GM21576 (cell line): ENCODE data around the gene SELENOV.

ENCODE experiments used
- ATAC-seq: cut with Tn5 transposase; IDR thresholded peaks from one replicate; pipeline ENCODE4 v1.9.1; 2021; ENCODE audit warnings: mild to moderate bottlenecking, moderate library complexity; ENCODE audit not compliant: unreplicated experiment

Gene SELENOV

DNA sequence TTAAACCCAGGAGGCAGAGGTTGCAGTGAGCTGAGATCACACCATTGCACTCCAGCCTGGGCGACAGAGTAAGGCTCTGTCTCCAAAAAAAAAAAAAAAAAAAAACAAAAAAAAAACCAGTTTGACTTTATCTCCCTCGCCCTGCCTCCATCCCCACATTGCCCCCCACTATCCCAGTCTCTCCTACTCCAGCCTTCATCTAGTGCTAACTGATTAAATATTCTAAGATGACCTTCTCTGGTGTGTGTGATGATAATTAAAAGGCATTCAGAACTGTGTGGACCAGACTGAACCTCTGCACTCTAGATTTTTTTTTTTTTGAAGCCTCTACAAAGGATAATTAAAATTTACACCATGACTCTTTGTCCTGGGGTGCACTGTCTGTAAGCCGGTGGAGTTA, 22.2 kb upstream of the SELENOV start:
- ATAC-seq, result no peak

DNA sequence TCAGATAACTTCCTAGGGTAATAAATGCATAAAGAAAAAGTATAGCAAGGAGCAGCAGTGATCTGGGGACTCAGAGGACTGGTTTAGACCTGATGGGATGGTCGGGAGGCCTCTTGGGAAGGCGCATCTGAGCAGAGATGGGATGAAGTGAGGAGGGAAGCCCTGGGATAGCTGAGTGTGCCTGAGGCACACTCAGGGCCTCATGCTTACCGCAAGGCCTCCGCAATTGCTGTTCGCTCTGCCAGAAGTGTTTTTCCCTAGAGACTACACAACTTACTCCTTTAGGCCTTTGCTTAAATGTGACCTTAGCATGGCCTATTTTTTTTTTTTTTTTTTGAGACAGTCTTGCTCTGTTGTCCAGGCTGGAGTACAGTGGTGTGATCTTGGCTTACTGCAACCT, 20.3 kb upstream of the SELENOV start:
- ATAC-seq, result no peak

DNA sequence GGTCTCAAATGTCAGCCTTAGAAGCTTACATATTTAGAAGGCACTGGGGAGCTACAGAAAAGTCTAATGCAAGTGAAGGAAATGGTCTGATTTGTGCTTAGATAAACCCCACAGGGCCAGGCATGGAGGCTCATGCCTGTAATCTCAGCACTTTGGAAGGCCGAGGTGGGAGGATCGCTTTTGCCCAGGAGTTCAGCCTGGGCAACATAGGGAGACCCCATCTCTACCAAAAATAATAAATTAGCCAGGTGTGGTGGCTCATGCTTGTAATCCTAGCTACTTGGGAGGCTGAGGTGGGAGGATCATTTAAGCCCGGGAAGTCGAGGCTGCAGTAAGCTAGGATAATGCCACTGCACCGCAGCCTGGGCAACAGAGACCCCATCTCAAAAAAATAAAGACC, 18.9 kb upstream of the SELENOV start:
- ATAC-seq, result no peak

DNA sequence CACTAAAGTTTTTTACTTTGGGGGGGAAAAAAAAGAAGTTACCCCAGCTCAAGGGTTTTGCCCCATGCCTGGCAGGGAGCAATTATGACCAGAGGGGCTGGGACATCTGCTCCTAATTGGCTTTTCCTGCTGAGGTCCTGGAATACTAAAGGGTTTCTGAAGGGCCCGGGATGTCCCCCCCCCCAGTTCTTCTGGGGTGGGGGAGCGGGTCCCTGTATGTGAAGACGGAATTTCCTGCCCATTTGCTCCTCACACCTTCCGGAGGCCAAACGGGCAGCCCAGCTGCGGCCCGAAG, 17.3 kb upstream of the SELENOV start:
- no peak for ATAC-seq

DNA sequence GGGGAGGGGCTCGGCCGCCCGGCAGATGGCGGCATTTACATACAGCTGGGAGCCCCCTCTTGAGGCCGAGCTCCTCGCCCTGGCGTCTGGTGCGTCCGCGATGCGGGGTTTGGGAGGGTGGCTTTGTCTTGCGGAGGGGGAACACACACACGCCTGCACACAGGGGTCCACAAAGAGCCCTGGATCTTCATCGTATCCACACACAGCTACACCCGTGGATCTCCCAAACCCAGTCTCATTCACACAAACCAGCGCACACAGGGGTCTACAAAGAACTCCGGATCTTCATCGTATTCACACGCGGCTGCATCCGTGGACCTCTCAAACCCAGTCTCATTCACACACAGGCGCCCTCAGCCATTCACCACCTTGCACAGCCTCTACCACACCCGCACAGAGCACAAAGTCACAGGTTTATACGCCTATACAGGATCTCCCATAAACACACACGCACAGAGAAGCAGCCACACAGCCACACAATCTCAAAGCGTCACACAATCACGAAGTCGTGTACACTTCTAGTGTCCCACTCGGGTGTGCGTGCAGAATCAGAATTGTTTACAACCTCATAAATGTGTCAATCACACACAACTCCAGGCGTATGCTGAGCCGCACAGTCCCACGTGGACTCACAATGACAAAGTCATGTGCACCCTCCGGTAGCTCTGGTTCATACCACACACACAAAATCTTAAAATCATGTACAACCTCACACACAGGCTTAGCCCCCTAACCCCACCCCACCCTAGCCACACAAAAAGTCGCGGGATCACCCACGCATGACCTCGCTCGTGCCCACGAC, 16.7 kb upstream of the SELENOV start:
- ATAC-seq, result no peak

DNA sequence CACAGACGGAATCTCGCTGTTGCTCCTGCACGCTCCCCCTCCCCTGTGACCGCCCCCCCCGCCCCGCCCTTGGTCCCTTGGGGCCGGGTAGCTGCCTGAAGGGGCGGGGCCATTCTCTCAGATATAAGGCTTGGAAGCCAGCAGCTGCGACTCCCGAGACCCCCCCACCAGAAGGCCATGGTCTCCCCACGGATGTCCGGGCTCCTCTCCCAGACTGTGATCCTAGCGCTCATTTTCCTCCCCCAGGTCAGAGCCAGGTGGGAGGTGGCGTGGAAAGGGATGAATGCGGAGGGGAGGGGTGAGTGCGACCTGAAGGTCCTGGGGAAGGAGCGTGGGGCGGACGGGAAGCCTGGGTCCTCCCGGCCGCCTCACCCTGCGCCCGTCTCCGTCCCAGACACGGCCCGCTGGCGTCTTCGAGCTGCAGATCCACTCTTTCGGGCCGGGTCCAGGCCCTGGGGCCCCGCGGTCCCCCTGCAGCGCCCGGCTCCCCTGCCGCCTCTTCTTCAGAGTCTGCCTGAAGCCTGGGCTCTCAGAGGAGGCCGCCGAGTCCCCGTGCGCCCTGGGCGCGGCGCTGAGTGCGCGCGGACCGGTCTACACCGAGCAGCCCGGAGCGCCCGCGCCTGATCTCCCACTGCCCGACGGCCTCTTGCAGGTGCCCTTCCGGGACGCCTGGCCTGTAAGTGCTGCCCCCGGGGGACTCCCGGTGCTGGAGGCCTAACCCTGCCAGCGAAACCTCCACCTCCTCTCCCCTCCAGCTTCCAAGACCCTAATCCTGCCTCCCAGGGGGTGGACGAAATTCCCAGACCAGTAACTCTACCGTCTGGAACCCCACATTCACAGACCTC, 15.9 kb upstream of the SELENOV start, which contains the start of gene DLL3:
Gene DLL3 (plus strand): TSS at position 150 of the 845 bp plus-strand sequence. CDS start 28 bp downstream, at position 178.
- no peak for ATAC-seq

DNA sequence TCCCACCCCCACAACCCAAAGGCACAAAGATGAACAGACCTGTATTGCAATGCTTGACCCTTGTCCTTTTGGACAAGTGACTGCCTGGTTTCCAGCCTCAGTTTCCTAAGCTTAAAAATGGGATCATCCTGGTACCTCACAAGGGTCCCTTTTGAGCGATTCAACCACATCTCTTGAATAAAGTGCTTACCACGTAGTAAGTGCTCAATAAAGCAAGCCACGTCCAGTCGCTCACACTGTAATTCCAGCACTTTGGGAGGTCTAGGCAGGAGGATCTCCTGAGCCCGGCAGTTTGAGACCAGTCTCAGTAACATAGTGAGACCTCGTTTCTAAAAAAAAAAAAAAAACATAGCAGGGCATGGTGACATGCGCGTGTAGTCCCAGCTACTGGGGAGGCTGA, 15.0 kb upstream of the SELENOV start:
- no peak for ATAC-seq

DNA sequence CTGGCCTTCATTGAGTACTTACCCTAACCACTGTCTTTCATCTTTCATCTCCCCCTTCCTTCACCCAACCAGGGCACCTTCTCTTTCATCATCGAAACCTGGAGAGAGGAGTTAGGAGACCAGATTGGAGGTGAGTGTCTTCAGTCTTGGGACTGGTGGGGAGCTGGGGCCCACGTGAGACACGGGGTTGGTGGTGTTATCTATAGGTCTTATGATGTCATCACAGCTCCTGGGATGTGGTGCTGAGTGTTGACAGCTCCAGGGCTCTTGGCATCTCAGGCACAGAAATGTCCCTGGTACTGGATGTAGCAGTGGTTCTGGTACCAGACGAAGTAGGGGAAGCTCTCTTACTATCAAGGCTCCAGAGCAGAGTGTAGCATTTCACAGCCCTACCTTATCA, 14.4 kb upstream of the SELENOV start:
- no peak for ATAC-seq

DNA sequence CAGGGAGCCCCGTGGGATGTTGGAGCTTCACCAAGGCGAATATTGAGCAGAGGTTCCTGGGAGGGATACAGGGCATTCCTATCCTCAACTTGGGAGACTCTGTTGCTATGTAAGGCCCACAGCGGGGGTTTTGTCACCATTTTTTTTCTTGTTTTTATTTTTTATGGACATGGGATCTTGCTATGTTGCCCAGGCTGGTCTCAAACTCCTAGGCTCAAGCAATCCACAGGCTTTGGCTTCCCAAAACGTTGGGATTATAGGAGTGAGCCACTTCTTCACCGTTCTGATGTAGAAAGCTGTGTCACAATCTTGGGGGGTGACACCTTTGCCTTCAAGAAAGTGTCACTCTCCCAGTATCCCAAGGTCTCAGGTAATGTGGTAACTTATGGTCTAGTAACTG, 13.6 kb upstream of the SELENOV start:
- no peak for ATAC-seq

DNA sequence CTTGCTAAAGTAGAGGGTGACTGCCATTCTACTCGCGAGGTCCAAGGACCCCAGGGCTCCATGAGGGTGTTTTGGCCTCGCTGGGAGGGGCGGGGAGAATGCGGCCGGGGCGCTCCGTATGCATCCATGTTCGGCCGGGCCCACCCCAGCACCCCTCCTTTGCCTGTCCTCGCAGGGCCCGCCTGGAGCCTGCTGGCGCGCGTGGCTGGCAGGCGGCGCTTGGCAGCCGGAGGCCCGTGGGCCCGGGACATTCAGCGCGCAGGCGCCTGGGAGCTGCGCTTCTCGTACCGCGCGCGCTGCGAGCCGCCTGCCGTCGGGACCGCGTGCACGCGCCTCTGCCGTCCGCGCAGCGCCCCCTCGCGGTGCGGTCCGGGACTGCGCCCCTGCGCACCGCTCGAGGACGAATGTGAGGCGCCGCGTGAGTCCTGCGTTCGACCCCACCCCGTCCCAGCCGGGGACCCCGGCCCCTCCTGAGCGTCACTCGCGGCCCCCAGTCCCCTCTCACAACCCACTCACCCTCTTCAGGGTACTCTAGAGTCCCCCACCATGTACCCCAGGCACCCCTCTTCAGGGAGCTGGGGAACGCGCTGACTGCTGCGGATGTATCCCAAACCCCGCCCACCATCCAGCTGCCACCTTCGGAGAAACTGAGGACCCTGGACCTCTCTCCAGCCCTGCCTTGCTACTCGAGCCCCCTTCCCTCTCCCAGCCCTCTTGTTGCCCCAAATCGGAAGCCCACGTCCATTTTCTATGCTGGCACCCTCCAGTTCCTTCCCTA, 12.1 kb upstream of the SELENOV start:
- ATAC-seq, result no peak

DNA sequence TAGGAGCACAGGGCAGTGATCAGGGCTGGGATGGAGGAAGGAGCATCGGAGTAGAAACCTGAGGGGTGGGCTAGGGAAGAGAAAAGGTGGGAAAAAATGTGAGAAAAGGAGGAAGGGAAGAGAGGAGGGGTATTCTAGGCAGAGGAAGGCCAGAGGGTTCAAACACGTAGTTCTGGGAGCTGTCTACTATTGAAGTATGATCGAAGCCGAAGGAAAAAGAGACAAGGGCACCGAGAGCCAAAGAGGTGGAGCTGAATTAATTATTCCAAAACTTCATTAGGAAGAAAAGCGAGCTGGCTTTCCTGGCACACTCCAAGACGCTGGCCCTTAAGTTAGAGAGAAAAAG, 8.4 kb upstream of the SELENOV start:
- no peak for ATAC-seq

DNA sequence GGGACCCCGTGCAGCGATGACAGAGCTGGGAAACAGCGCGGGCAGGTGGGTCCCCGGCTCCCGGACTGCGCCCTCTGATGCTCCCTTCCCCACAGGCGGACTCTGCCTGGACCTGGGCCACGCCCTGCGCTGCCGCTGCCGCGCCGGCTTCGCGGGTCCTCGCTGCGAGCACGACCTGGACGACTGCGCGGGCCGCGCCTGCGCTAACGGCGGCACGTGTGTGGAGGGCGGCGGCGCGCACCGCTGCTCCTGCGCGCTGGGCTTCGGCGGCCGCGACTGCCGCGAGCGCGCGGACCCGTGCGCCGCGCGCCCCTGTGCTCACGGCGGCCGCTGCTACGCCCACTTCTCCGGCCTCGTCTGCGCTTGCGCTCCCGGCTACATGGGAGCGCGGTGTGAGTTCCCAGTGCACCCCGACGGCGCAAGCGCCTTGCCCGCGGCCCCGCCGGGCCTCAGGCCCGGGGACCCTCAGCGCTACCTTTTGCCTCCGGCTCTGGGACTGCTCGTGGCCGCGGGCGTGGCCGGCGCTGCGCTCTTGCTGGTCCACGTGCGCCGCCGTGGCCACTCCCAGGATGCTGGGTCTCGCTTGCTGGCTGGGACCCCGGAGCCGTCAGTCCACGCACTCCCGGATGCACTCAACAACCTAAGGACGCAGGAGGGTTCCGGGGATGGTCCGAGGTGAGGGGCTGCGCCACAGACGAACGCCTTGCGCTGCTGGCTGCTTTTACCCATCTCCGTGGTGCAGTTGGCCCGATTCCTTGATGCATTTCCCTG, 7.8 kb upstream of the SELENOV start:
- no peak for ATAC-seq

DNA sequence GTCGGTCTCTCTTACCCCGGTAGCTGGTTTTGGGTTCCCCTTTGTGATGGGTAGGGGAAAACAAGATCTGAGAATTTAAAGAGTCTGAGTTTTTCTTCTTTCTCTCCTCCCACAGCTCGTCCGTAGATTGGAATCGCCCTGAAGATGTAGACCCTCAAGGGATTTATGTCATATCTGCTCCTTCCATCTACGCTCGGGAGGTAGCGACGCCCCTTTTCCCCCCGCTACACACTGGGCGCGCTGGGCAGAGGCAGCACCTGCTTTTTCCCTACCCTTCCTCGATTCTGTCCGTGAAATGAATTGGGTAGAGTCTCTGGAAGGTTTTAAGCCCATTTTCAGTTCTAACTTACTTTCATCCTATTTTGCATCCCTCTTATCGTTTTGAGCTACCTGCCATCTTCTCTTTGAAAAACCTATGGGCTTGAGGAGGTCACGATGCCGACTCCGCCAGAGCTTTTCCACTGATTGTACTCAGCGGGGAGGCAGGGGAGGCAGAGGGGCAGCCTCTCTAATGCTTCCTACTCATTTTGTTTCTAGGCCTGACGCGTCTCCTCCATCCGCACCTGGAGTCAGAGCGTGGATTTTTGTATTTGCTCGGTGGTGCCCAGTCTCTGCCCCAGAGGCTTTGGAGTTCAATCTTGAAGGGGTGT, 7.1 kb upstream of the SELENOV start:
- no peak for ATAC-seq

DNA sequence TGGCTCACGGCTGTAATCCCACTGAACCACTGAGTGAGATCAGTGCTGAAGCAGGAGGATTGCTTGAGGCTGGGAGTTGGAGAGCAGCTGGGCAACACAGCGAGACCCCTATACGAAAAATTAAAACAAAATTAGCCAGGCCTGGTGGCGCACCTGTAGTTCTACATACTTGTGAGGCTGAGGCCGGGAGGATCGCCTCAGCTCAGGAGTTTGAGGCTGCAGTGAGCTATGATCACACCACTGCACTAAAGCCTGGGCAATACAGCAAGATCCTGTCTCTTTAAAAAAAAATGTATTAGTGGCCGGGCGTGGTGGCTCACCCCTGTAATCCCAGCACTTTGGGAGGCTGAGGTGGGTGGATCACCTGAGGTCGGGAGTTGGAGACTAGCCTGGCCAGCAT, 6.3 kb upstream of the SELENOV start:
- no peak for ATAC-seq

DNA sequence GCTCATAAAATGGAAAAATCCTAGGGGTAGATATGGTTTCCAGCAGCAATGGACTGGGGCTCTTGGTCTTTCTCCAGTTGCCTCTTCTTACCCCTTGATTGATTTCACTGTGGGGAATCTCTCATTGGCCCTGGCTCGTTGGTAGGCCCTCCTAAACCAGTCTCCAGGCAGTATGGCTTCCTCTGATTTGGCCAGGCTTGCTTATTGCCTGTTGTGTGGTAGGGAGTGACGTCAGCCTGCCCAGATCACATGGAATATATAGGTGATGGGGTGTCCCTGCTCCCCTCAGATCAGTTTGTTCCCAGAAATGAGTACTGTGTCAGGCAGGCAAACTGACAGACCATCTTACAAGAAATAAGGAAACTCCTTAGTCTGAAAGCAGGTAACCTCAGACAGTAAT, 5.7 kb upstream of the SELENOV start:
- no peak for ATAC-seq

DNA sequence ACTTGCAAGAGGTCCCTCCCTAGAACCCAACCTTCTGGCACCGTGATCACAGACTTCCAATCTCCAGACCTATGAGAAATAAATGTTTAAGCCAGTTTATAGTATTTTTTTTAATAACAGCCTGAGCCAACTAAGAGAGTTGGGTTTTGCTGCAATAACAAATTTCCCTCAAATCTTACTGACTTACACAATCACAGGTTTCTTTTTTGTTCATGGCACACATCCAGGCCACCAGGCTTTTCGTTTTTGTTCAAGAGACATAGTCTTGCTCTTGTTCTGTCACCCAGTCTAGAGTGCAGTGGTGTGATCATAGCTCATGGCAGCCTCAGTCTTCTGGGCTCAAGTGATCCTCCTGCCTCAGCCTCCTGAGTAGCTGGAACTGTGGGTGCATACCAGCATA, 2.0 kb upstream of the SELENOV start:
- ATAC-seq, result no peak

DNA sequence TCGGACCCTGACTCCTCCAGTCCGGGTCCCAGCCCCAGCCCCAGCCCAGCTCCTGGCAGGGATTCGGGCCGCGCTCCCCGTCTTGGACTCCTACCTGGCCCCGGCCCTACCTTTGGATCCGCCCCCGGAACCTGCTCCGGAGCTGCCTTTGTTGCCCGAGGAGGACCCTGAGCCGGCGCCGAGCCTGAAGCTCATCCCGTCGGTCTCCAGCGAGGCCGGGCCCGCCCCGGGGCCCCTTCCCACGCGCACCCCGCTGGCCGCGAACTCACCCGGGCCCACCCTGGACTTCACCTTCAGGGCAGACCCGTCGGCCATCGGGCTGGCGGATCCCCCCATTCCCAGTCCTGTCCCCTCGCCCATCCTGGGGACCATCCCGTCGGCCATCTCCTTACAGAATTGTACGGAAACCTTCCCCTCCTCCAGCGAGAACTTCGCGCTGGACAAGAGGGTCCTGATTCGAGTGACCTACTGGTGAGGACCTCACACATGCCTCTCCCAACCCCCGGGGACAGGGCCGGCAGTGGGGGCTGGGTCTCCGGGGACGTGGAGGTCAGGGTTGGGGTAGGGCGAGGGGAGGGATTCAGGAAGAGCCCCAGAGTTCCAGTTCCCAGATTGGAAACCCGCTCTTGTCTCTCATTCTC, 732 bp downstream of the SELENOV start:
- ATAC-seq, result no peak

DNA sequence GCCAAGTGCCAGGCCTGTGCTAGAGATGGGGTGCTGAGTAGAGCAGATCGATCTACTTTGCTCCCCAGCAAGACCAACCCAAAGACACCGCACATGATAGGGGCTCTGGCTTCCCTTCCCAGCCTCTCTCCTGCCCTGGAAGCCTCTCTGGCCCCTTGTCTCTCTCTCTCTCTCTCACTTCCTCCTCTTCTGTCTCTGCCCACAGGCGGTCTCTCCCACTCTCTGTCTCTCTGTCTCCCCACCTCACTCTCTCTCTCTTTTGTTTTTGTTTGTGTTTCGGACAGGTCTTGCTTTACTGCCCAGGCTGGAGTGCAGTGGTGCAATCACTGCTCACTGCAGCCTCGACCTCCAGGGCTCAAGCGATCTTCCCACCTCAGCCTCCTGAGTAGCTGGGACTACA, 1.3 kb downstream of the SELENOV start:
- no peak for ATAC-seq

DNA sequence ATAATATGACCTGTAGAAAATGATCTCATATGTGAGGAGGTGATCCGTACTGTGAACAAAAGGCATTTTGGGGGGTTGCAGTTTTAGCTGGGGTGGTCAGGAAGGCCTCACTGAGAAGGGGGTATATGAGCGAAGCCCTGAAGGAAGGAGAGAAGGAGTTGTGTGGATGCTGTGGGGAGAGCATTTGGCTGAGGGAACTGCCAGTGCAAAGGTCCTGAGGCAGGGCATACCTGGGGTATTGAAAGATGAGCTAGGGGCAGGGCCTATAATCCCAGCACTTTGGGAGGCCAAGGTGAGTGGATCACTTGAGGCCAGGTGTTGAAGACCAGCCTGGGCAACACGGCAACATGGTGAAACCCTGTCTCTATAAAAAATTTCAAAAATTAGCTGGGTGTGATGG, 2.5 kb downstream of the SELENOV start:
- no peak for ATAC-seq

DNA sequence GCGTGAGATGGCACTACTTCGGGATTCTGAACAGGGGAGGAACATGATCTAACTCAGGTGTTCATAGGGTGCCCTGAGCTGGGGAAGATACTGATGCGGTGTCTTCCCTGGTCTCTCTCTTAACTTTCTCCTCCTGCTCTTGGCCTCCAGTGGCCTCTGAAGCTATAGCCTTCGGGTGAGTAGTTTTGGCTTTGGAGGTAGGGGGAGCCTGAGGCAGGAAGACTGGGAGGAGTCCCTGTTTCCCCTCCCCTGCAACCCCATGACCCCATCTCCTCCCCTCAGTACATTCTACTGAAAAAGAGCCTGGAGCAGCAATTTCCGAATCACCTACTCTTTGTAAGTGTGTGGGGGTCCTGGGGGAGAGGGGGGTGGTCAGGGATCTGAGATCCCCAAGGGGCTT, 3.5 kb downstream of the SELENOV start:
- ATAC-seq, result no peak
